GM10847 (cell line): Measurements from ENCODE around the gene DMBT1.

Experiments used
- POLR2A ChIP-seq: IDR thresholded peaks from 2 replicates; pipeline ENCODE4 v1.6.1; 2011; ENCODE audit not compliant: insufficient read length; ENCODE audit errors: extremely low read depth

DMBT1 gene

DNA sequence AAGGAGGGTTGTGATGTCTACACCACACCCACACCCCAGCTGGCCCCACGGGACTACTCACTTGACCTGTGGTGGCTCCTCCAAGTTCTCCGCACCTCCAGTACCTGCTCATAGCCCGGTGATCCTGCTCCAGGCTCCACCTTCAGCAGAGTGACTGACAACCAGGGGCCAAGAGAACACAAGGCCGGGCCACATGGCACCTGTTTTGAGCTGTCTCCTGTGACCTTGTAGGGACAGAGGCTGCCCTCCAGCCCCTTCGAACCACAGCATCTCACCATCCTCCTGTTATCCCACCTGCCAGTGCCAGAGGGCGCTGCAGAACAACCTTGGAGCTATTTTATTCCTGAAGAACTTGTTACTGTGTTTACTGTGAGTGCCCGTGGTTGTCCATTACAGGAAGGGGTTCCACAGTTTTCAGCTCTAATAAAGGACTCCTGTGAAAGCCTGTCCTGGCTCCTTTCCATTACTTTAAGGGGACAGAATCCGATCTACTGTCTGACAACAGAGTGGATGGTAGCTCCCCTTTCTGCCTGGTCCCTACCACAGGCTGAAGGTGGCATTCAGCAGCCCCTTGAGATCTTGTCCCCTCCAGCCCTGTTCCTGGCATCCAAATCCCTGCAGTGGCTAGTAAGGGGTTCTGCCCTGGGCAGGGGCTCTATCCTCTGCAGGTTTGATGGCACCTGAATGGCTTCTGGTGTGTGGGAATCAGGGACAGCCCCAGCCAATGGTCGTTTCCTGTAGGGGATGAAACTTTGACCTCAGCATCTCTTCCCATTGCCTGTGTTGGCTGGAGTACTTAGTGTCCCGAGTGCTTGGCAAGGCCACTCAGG is 88.3 kb downstream of the DMBT1 start:
- no peak for TF ChIP-seq POLR2A

DNA sequence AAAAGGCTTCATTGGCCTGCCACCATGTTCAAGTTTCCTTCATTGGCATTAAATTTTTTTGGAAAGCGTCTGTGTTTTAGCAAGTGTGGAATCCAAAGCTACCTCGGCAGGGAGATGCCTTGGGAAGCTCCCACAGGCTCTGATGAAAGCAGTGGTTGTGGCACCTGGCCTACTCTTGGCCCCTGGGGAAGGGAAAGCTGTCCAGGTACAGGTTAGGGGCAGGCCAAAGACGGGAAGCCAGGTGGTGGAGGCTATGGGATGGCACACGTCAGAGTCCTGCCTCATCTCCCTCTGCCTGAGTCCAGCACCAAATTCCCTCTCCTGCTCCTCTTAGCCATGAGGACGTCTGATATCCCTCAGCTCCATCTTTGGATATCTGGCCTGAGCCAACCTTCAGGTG is 89.3 kb downstream of the DMBT1 start:
- TF ChIP-seq POLR2A = no peak

DNA sequence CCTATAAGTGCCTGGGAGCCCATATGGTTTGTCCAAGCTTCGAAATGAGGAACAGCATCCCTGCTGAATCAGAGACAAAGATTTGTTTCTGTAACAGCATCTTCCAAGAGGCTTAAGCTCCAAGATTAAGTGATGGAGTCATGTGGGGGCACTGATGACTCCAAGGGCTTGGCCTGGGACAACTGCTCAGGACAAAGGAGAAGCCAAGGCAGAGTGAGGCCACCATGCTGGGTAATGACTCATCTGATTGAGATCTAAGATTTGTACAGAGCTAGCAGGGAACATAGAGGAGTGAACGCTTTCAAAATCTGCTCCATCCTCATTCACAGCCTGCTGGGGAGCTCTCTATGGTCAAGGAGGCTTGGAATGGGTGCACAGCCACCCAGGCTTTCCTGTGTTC is 89.8 kb downstream of the DMBT1 start:
- TF ChIP-seq POLR2A = no peak

DNA sequence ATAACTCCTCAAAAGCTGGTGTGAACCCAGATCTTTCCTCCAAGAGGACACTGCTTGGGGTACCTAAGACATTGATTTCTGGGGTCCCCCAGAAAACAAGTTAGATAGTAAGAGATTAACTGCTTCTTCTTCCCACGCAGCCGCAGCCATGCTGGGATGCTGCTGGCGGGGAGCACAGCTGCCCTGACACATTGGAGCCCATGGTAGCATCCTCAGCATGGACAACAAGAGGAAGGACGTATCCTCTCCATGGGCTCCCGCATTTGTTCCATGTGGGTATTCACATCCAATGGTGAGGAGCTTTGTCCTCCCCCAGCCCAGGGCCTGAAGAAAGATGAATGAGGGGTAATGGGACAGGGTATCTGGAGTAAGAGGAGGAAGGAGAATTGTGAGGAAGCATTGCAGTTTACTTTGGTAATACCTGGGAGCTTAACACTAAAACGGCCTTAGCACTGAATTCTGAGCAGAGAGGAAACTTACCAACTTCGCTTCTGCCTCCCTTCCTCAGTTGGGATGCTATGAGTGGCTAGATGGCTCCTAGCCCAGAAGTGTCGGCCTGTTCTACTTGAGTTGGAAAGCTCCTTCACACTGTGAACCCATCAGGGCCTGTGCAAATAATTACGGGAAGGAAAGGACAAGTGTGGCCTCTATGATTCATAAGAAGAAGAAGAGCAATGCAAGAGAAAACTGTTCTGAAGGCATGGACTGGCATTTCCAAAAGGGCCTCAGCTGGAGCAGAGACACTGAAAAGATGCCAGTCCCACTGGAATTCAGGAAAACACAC is 95.2 kb downstream of the DMBT1 start:
- TF ChIP-seq POLR2A = no peak

DNA sequence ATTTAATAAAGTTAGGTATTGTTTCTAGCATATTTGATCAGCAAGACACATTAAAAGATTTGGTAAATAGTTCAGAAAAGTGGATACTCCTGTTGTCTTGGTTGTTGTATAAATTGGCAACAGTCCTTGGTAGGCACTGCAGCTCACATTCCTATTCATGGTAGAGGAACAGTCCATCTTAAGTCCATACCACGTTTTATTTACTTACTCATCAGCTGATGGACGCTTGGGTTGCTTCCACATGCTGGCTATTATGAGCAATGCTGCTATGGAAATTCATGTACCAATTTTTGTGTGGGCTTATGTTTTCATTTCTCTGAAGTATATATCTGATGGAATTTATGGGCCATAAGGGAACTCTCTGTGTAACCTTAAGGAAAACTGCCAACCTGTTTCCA is 95.8 kb downstream of the DMBT1 start:
- TF ChIP-seq POLR2A = no peak

DNA sequence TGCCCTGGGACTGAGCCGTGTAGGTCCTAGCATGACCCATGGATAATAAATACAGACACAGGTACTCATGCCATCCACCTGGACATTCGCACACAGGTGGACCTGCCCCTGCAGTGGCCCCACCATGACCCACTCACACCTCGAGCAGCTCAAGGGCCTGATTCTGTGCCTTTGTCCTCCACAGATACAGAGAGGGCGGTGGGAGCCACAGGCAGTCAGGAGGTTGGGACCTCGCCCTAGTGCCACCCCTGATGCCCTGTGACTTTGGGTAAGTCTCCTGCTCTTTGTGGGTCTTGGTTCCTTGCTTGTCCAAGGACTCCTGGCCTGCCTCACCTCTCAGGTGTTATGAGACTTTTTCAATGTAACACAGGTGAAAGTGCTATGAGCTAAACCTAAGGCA is 96.2 kb downstream of the DMBT1 start:
- TF ChIP-seq POLR2A = no peak

DNA sequence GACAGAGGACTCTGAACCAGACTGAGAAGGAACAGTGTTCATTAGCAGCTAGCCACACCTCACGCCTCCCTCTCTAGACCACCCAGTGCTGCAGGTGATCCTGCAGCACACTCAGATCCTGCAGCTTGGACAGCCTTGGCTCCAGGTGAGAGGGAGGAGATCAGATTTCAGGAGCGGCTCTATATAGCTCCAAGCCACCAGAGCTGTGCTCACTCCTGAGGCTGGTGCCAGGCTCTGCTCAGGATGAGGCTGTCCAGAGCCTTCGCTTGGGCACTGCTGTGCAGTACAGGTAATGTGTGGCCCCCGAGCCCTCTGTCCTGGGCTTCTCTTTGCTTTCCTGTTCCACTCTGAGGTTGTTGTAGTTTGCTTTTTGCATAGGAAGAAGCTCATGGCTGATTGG is 96.7 kb downstream of the DMBT1 start:
- no peak for TF ChIP-seq POLR2A

DNA sequence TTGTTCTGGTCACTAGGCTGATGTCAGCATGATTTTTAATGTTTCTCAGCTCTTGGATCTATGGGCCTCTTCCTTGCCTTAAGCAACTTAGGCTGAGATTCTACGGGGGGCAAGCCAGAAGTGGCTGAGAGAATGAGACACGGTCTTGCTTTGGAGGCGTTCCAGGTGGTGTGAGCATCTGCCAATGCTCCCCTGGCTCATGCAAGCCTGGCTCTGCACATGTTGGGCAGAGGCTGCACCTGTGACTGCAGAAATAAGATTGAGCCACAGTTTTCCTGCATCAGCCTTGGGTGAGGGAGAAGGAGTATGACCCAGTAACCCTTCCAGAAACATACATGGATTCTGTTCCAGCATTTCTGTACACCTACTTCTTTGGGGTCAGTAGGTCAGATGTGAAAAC is 97.2 kb downstream of the DMBT1 start:
- TF ChIP-seq POLR2A = no peak

DNA sequence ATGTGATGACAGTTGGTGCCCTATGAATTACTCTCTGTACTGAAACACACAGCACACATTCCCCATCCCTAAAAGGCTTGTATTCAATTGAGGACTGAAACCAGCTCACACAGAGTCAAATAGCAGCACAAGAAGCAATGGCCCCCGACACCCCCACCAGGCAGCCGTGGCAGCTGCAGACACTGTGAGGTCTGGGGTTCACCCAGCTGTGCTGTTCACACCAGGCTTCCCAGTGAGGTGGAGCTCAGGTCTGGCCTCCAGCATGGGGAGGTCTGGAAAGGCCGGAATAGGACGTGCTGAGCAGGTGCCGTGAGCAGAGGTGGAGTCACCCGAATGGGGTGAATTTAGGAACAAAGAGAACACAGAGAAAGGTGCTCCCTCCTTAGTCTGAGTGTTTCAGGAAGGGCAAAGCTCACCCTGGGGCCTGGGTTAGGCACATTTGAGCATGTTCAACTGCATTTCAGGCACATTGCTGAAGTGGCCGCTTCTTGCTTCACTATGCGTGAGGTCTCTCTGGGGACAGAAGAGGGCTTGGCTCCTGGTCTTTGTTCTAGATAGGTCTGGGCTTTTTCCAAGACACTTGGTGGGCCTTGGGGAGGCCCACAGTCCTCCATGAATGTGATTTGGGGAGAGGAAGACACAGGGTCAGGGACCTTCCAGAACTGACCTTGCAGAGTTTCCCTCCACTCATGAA is 97.9 kb downstream of the DMBT1 start:
- no peak for TF ChIP-seq POLR2A

DNA sequence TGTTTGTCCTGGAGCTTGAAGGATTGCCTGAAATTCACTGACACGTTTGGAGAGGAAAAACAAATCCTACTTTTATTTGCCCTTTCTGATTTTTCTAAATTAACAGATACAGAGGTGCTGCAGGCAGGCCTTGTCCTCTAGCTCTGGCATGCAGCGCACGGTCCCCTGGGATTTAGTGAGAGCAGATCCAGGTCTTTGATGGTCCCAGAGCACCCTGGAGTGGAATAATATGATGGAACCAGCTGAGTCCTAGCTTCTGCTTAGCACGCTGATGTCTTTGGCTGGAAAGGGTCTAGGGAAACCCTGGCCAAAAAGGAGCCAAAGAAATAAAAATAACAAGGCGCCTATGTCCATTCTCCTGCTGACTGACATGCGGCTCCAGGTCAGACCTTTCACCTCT is 98.6 kb downstream of the DMBT1 start:
- TF ChIP-seq POLR2A = no peak

DNA sequence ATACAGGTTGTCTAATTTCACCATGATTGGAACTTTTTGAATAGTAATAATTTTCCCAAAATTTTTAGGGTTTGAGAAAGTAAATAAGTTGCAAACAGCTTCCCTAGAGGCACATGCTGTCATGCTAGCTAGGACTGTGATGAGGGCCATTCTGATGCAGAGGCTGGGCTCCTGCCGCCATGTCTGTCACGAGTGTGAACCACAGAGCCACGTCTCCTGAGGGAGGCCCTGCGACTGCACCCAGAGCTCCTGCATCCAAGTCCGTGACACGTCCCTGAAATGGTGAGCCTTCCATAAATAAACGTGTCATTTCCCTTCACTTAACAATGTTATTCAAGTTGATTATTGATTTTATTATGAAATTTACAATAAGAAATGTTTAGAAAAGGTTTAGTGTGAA is 99.1 kb downstream of the DMBT1 start:
- TF ChIP-seq POLR2A = no peak

DNA sequence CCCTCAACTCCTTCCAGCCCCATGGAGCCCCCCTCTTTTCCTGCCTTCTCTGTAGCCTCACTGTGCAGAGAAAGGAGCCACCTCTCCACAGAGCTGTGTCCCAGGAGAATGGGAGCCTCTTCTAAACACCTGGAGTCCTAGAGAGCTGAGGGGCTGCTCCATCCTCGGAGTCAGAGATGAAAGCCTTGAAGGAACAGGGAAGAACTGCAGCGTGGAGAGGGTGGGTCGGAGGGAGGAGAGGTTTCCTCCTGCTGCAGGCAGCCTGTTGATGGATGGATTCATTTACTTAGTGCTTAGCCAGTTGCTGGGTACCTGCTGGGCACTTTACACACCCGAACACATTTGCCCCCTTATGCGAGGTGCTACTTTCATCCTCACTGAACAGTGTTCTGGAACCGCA is 100.1 kb downstream of the DMBT1 start:
- TF ChIP-seq POLR2A = no peak

DNA sequence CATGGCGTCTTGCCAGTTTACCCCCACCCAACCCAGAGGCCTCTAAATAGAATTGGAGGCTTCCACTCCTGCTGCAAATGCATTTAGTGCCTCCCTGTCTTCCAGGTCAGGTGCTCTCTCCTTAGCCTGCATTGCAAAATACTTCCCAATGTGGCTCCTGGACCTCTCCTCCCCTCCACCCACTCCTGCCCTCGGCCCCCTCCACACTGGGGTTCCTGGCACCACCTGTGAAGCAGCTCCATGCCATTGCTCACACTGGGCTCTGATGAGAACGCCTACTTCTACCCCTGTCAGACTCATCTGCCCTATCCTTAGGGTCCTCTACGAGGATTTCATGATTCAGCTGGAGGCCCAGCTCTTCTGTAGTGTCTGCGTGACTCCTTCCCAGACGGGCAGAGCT is 101.7 kb downstream of the DMBT1 start:
- TF ChIP-seq POLR2A = no peak

DNA sequence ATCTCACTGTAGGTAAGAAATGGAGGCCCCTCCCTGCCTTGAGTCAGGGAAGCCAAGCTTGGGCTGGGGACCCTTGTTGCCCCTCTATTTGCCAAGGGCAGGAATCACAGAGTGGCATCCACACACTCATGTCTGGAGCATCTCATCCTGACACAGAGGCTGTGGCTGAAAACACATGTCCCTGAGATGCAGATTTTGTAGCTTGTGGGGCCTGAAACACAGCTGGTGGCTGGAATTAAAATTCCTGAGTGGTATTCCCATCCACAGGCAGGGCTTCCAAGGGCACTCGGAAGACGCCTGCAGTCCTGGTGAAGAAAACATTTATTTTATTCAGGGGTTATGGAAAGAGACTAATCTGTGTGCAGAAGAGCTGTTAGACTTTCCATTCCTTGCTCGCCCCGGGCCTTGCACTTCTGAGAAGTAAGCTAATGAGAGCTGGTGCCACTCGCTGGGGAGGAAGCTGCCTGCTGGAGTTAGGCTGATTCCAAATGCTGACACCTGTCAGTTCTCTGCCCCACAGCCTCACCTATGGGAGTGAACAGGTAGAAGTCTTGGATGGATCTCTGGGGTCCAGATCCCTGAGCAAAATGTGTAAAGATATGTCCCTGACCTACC is 103.1 kb downstream of the DMBT1 start:
- TF ChIP-seq POLR2A = no peak

DNA sequence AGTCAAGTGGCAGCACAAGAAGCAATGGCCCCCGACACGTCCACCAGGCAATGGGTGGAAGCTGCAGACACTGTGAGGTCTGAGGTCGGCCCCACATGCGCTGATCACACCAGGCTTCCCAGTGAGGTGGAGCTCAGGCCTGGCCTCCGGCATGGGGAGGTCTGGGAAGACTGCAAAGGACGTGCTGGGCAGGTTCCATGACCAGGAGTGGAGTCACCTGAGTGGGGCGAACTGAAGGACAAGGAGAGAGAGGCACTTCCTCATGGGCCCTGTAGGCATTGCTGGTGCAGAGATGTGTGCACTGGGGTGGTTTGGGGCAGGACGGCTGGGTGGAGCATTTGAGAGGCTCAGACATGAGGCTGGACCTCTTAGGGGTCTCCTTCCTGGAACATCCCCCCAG is 103.9 kb downstream of the DMBT1 start:
- no peak for TF ChIP-seq POLR2A

DNA sequence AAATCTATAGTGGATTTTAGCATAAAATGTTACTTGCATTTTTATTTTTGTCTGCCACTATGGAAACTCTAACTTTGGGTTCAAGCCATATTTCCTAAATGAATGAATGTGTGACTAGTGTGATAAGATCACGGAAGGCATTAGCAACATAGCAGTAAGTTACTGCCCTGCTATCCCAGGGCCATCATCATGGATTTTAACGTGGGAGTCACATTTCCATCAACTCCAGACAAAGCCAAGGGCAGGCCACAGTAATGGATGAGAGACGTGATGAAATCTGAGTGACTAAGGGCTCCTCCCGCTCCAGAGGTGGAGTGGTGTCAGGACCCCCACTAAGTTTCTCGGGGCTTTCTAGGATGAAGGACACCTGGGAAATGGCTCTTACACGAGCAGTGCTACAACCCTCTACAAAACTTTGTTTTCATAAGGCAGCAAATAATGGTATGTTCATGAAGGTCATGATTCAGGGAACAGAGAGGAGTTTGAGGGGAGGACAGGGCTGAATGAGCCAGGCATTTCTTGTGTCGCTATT is 104.8 kb downstream of the DMBT1 start:
- no peak for TF ChIP-seq POLR2A

DNA sequence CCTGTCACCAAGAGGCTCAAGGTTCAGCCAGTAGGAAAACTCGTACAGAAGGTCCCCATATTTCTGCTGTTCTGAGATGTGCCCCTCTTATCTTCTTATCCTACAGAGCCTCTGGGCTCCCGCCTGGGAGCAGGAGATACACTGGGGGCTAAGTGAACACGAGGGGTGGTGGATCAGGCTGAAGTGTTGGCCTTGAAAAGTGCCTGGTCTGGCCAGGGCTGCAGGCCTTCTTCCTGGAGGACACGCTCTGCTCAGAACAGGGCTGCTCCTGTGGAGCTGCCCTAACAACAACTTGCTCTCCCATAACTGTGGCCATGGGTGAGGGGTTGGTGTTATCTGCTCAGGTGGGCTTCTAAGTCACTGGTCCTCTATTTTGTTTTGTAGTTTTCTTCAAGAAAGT is 105.4 kb downstream of the DMBT1 start:
- no peak for TF ChIP-seq POLR2A
